Activated CD4-positive, alpha-beta T cell treated with anti-CD3 and anti-CD28 coated beads, Interleukin-2, amount 10 ng/mL, durations not matched to agents 24 days and 14 days (primary cell): ENCODE measurements around the gene B9D1. TPM values are rescaled to one million over a fixed set of nuclear protein-coding genes. Genes with fewer than 3 reads are reported as not detected.

Experiments
- total RNA-seq: library from RNA; stranded (reverse); gene quantifications from 2 replicates; pipeline ENCODE4 v1.2.3, GENCODE V29; 2022

The B9D1 gene
- total RNA-seq, 1 donor from 2014 or later = 6.1 TPM

Other genes with a start within 250 kb of the B9D1 start
- 4.8 and 6.4 TPM in 2 replicates for gene GRAPL, start 235.1 kb downstream of the B9D1 start, total RNA-seq
- gene EPN2, start 125.4 kb downstream of the B9D1 start, total RNA-seq = 7.9 and 10.2 TPM in 2 replicates
- gene MAPK7, start 15.8 kb upstream of the B9D1 start, total RNA-seq = 20.5 and 22.6 TPM in 2 replicates
- not detected in 2 replicates for gene MFAP4, start 24.5 kb upstream of the B9D1 start, total RNA-seq
- 0.40 TPM in 1 of 2 replicates, not detected in the other for gene RNF112, start 48.5 kb upstream of the B9D1 start, total RNA-seq
- gene SLC47A1, start 171.1 kb upstream of the B9D1 start, total RNA-seq = not detected in 2 replicates